ENCODE results near the gene TMEM260.

GRCh38 chr14:56630707-56631106, 51.1 kb downstream of the TMEM260 start:
- no peak for TF ChIP-seq CTCF (IDR thresholded peaks at IDR 0.05 in 2 of 3, conservative IDR thresholded peaks at IDR 0.05 in 1 of 3; ENCODE audit: control insufficient read depth in 2 of 3, extremely low read depth in 1 of 3, insufficient read depth in 1 of 3, low read depth in 3 of 3, low read length in 3 of 3)
- no peak for TF ChIP-seq POLR2A (IDR thresholded peaks at IDR 0.05; ENCODE audit: low read depth, low read length)
- no peak for TF ChIP-seq IKZF2 (IDR thresholded peaks at IDR 0.05)
- no peak for TF ChIP-seq BACH1 (IDR thresholded peaks at IDR 0.05; ENCODE audit: borderline replicate concordance)
- no peak for TF ChIP-seq EP300 (IDR thresholded peaks at IDR 0.05; ENCODE audit: borderline replicate concordance in 1 of 2, control insufficient read depth in 1 of 2, low read depth in 2 of 2, low read length in 2 of 2)
- no peak for TF ChIP-seq EZH2 (IDR thresholded peaks at IDR 0.05; ENCODE audit: borderline replicate concordance, control insufficient read depth, low read depth, low read length)
- TF ChIP-seq PBX3 (IDR thresholded peaks at IDR 0.05; ENCODE audit: insufficient replicate concordance, low read depth, low read length): no peak
- no peak for TF ChIP-seq PRDM15 (CRISPR knock-in tag; IDR thresholded peaks at IDR 0.05)
- TF ChIP-seq YBX1 (IDR thresholded peaks at IDR 0.05): no peak

Data from GM12878 (cell line).